SK-N-SH treated with all-trans-retinoic acid at 6 μM for 48 hours (cell line): Measurements from ENCODE around the gene ASB4.

Experiments used
- ATAC-seq: fragments of 200-7000 bp; cut with Tn5 transposase; 3 replicates; pipeline ENCODE4 v1.9.1; 2020; ENCODE audit warnings: mild to moderate bottlenecking, moderate library complexity
- ARNTL ChIP-seq: fragments of 450-650 bp; formaldehyde crosslinking; IDR thresholded peaks from 2 replicates; pipeline ENCODE4 v1.5.0; 2020; ENCODE audit warnings: low read depth, mild to moderate bottlenecking, moderate library complexity, borderline replicate concordance
- BACH2 ChIP-seq: fragments of 250-450 bp; sonication (Bioruptor Pico); IDR thresholded peaks from 2 replicates; pipeline ENCODE4 v1.9.0; 2021; ENCODE audit warnings: mild to moderate bottlenecking, borderline replicate concordance
- CSDC2 ChIP-seq: fragments of 250-450 bp; sonication (Bioruptor Pico); IDR thresholded peaks from 2 replicates; pipeline ENCODE4 v1.5.0; 2020; ENCODE audit warnings: mild to moderate bottlenecking, moderate library complexity
- GLIS3 ChIP-seq: fragments of 250-450 bp; sonication (Bioruptor Pico); IDR thresholded peaks from 2 replicates; pipeline ENCODE4 v1.5.0; 2020; ENCODE audit warnings: mild to moderate bottlenecking, moderate library complexity
- OSR1 ChIP-seq: fragments of 250-450 bp; sonication (Bioruptor Pico); IDR thresholded peaks from 2 replicates; pipeline ENCODE4 v1.8.0; 2022; ENCODE audit warnings: moderate library complexity, mild to moderate bottlenecking, inconsistent platforms
- RARB ChIP-seq: fragments of 250-450 bp; sonication (Bioruptor Pico); IDR thresholded peaks from 2 replicates; pipeline ENCODE4 v1.8.0; 2021; ENCODE audit warnings: mild to moderate bottlenecking, moderate library complexity
- SNAI2 ChIP-seq: fragments of 250-450 bp; sonication (Bioruptor Pico); IDR thresholded peaks from 2 replicates; pipeline ENCODE4 v1.5.0; 2020; ENCODE audit warnings: mild to moderate bottlenecking, moderate library complexity
- TOX ChIP-seq: fragments of 250-450 bp; sonication (Bioruptor Pico); IDR thresholded peaks from 2 replicates; pipeline ENCODE4 v1.8.0; 2021; ENCODE audit warnings: mild to moderate bottlenecking, moderate library complexity, borderline replicate concordance
- ZC3H10 ChIP-seq: fragments of 250-450 bp; sonication (Bioruptor Pico); IDR thresholded peaks from 2 replicates; pipeline ENCODE4 v1.5.1; 2021; ENCODE audit warnings: mild to moderate bottlenecking, moderate library complexity
- ZFP3 ChIP-seq: fragments of 250-450 bp; sonication (Bioruptor Pico); IDR thresholded peaks from 2 replicates; pipeline ENCODE4 v1.5.0; 2020; ENCODE audit warnings: mild to moderate bottlenecking, moderate library complexity
- ZFP30 ChIP-seq: fragments of 450-650 bp; formaldehyde crosslinking; IDR thresholded peaks from 2 replicates; pipeline ENCODE4 v1.5.0; 2022; ENCODE audit warnings: mild to moderate bottlenecking, moderate library complexity
- ZNF565 ChIP-seq: fragments of 450-650 bp; formaldehyde crosslinking; conservative IDR thresholded peaks from 2 replicates; pipeline ENCODE4 v1.5.0; 2020; ENCODE audit warnings: low read depth, mild to moderate bottlenecking, moderate library complexity
- ZNF70 ChIP-seq: fragments of 450-650 bp; formaldehyde crosslinking; IDR thresholded peaks from 2 replicates; pipeline ENCODE4 v1.5.0; 2020; ENCODE audit warnings: mild to moderate bottlenecking, moderate library complexity
- ZNF8 ChIP-seq: fragments of 450-650 bp; formaldehyde crosslinking; IDR thresholded peaks from 2 replicates; pipeline ENCODE4 v1.5.0; 2020; ENCODE audit warnings: mild to moderate bottlenecking, moderate library complexity
- TF ChIP-seq, protein P1 (sequence below): fragments of 250-450 bp; sonication (Bioruptor Pico); IDR thresholded peaks from 2 replicates; pipeline ENCODE4 v1.5.0; 2020; ENCODE audit warnings: mild to moderate bottlenecking, moderate library complexity
- TF ChIP-seq, protein P2 (sequence below): fragments of 250-450 bp; sonication (Bioruptor Pico); IDR thresholded peaks from 2 replicates; pipeline ENCODE4 v1.5.1; 2020; ENCODE audit warnings: low read depth, mild to moderate bottlenecking, moderate library complexity
- TF ChIP-seq, protein P3 (sequence below): fragments of 250-450 bp; sonication (Bioruptor Pico); IDR thresholded peaks from 2 replicates; pipeline ENCODE4 v1.8.0; 2020; ENCODE audit warnings: mild to moderate bottlenecking, moderate library complexity, borderline replicate concordance
- TF ChIP-seq, protein P4 (sequence below): fragments of 250-450 bp; sonication (Bioruptor Pico); IDR thresholded peaks from 2 replicates; pipeline ENCODE4 v1.8.0; 2021; ENCODE audit warnings: low read depth, mild to moderate bottlenecking, moderate library complexity, borderline replicate concordance
- TF ChIP-seq, protein P5 (sequence below): fragments of 250-450 bp; sonication (Bioruptor Pico); IDR thresholded peaks from 2 replicates; pipeline ENCODE4 v1.5.1; 2021; ENCODE audit warnings: mild to moderate bottlenecking, moderate library complexity

The ASB4 gene

DNA sequence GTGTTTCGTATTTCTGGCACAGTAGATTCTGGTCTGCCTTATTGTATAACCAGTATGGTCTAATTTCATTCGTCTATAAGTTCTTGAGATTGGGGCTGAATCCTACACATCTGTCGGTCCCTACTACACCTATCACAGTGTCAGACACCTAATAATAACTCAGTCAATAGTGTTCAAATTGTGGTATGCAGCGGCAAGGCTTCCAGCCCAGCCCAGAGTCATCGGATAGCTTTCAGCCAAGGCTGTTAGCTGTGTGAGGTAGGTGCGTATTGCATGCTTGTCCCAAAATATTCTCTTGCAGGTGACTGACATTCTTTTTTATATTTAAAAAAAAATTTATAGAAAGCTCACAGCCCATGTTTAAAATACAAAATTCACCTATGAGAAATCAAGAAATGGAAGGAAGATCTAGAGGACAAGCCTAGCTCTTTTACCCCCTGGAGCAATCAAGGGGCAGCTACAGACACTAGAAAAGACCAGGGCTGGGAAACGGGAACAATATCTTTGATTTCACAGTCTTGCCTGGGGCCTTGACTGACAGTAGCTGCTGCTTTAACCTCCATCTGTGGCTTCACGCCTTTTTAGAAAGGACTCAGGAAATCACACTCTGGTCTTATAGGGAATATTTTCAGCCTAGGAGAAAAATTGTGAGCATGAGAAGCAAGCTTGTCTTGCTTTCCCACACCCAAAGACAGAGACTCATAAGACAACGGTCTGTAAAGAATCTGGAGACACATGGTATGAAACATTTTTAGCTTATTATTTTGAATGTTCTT is 9.5 kb upstream of the ASB4 start:
- ATAC-seq = no peak
- no peak for TF ChIP-seq ZFP3 (CRISPR knock-in tag)
- TF ChIP-seq ZNF565 (CRISPR knock-in tag) = no peak
- no peak for TF ChIP-seq BACH2 (CRISPR knock-in tag)
- no peak for TF ChIP-seq ZNF70 (CRISPR knock-in tag)
- TF ChIP-seq, protein P1, sequence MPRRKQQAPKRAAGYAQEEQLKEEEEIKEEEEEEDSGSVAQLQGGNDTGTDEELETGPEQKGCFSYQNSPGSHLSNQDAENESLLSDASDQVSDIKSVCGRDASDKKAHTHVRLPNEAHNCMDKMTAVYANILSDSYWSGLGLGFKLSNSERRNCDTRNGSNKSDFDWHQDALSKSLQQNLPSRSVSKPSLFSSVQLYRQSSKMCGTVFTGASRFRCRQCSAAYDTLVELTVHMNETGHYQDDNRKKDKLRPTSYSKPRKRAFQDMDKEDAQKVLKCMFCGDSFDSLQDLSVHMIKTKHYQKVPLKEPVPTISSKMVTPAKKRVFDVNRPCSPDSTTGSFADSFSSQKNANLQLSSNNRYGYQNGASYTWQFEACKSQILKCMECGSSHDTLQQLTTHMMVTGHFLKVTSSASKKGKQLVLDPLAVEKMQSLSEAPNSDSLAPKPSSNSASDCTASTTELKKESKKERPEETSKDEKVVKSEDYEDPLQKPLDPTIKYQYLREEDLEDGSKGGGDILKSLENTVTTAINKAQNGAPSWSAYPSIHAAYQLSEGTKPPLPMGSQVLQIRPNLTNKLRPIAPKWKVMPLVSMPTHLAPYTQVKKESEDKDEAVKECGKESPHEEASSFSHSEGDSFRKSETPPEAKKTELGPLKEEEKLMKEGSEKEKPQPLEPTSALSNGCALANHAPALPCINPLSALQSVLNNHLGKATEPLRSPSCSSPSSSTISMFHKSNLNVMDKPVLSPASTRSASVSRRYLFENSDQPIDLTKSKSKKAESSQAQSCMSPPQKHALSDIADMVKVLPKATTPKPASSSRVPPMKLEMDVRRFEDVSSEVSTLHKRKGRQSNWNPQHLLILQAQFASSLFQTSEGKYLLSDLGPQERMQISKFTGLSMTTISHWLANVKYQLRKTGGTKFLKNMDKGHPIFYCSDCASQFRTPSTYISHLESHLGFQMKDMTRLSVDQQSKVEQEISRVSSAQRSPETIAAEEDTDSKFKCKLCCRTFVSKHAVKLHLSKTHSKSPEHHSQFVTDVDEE (CRISPR knock-in tag) = no peak
- no peak for TF ChIP-seq OSR1 (CRISPR knock-in tag)
- no peak for TF ChIP-seq ZFP30 (CRISPR knock-in tag)
- TF ChIP-seq, all 23 proteins: peak for 0

DNA sequence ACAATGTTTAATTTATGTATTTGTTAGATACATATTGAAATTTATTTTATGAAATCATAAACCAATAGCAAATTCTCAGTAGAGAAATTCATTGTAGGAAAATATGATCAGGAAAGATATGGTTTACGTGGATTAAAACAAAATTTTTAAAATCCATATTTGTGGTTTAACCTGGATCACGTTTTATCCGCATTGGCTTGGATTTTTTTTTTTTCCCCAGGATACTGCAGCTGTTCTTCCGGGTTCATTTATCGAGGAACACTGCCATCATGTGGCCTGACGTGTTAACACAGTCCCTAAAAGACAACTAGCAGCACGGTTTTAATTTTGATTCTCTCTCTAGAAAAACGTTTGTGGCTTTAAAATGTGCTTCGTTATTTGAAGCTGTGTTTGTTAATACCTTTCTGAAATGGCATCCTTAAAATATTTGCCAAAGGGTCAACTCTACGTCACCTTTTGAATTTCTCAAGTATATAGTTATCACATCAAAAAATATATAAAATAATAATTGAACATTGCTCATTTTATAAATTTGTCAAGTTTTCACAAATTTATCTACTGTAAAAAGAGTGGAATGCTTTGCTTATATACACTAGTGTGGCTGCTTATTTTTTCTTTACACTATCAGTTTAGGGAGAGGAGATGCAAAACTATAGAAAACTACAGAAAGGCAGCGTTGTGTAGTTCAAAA is 8.7 kb upstream of the ASB4 start:
- ATAC-seq = peak; percentile 84
- TF ChIP-seq SNAI2 (CRISPR knock-in tag) (no peak), GLIS3 (CRISPR knock-in tag) (no peak), ZC3H10 (CRISPR knock-in tag) (no peak), TOX (CRISPR knock-in tag) (no peak), ZFP3 (CRISPR knock-in tag) (no peak)
- TF ChIP-seq, protein P2, sequence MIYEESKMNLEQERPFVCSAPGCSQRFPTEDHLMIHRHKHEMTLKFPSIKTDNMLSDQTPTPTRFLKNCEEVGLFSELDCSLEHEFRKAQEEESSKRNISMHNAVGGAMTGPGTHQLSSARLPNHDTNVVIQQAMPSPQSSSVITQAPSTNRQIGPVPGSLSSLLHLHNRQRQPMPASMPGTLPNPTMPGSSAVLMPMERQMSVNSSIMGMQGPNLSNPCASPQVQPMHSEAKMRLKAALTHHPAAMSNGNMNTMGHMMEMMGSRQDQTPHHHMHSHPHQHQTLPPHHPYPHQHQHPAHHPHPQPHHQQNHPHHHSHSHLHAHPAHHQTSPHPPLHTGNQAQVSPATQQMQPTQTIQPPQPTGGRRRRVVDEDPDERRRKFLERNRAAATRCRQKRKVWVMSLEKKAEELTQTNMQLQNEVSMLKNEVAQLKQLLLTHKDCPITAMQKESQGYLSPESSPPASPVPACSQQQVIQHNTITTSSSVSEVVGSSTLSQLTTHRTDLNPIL (CRISPR knock-in tag) = no peak

DNA sequence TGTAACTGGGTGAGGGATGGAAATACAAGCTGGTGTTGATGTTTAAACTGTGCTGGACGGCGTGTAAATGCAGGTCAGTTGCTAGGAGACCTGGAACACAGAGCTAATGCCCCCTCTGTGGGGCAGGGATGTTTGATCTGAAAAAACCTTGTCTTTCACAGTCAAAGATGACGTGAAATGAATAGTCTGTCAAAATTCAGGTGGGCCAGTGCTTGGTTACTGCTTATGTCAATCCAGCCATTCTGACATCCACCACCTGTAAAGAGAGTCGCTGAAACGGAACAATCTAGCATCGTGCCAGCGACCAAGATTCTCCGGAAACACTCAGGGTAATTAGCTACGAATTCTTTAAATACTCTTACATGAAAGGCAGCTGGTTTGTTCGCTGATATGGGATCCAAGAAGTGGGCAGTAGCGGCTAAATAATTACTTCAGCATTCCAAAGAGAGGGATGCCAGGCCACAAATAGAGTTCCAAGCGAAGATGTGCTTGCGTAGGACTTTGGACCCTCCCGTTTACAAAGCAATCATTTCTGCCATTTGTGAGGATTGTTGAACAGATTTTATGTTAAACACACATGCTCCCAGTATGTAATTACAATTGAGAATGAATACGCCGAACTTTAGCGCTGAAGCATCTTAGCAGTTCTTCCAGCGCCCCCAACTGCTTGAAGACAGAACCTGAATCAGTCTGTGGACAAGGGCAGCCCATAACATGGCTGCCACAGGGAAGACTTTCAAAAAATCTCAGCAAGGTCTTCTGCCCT is 7.3 kb upstream of the ASB4 start:
- TF ChIP-seq ZFP3 (CRISPR knock-in tag) (no peak), ZC3H10 (CRISPR knock-in tag) (no peak), ZNF565 (CRISPR knock-in tag) (no peak), TOX (CRISPR knock-in tag) (no peak), ZFP30 (CRISPR knock-in tag) (no peak), ZNF8 (no peak), RARB (CRISPR knock-in tag) (no peak), CSDC2 (no peak), ZNF70 (CRISPR knock-in tag) (no peak), GLIS3 (CRISPR knock-in tag) (no peak), ARNTL (no peak)
- TF ChIP-seq, protein P2 (CRISPR knock-in tag) = no peak
- TF ChIP-seq, protein P1 (CRISPR knock-in tag) = no peak
- TF ChIP-seq, protein P3, sequence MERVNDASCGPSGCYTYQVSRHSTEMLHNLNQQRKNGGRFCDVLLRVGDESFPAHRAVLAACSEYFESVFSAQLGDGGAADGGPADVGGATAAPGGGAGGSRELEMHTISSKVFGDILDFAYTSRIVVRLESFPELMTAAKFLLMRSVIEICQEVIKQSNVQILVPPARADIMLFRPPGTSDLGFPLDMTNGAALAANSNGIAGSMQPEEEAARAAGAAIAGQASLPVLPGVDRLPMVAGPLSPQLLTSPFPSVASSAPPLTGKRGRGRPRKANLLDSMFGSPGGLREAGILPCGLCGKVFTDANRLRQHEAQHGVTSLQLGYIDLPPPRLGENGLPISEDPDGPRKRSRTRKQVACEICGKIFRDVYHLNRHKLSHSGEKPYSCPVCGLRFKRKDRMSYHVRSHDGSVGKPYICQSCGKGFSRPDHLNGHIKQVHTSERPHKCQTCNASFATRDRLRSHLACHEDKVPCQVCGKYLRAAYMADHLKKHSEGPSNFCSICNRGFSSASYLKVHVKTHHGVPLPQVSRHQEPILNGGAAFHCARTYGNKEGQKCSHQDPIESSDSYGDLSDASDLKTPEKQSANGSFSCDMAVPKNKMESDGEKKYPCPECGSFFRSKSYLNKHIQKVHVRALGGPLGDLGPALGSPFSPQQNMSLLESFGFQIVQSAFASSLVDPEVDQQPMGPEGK (CRISPR knock-in tag) = no peak
- TF ChIP-seq, protein P4, sequence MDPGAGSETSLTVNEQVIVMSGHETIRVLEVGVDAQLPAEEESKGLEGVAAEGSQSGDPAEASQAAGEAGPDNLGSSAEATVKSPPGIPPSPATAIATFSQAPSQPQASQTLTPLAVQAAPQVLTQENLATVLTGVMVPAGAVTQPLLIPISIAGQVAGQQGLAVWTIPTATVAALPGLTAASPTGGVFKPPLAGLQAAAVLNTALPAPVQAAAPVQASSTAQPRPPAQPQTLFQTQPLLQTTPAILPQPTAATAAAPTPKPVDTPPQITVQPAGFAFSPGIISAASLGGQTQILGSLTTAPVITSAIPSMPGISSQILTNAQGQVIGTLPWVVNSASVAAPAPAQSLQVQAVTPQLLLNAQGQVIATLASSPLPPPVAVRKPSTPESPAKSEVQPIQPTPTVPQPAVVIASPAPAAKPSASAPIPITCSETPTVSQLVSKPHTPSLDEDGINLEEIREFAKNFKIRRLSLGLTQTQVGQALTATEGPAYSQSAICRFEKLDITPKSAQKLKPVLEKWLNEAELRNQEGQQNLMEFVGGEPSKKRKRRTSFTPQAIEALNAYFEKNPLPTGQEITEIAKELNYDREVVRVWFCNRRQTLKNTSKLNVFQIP = no peak
- TF ChIP-seq, protein P5, sequence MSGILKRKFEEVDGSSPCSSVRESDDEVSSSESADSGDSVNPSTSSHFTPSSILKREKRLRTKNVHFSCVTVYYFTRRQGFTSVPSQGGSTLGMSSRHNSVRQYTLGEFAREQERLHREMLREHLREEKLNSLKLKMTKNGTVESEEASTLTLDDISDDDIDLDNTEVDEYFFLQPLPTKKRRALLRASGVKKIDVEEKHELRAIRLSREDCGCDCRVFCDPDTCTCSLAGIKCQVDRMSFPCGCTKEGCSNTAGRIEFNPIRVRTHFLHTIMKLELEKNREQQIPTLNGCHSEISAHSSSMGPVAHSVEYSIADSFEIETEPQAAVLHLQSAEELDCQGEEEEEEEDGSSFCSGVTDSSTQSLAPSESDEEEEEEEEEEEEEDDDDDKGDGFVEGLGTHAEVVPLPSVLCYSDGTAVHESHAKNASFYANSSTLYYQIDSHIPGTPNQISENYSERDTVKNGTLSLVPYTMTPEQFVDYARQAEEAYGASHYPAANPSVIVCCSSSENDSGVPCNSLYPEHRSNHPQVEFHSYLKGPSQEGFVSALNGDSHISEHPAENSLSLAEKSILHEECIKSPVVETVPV (CRISPR knock-in tag) = no peak
- peak; percentile 84 for ATAC-seq
